Esophagus (tissue), 2 donors: Measurements from ENCODE around the gene RNF217. TPM values are rescaled to one million over a fixed set of nuclear protein-coding genes. Genes with fewer than 3 reads are reported as not detected.

Experiments
- H3K27ac ChIP-seq, 2 donors: one replicate each; pipeline ENCODE4 v1.5.1; 2013; ENCODE audit warnings: low read depth in 2 of 2, mild to moderate bottlenecking in 2 of 2, inconsistent platforms in 1 of 2, low read length in 1 of 2, moderate library complexity in 1 of 2
- H3K27me3 ChIP-seq, 2 donors: one replicate each; pipeline ENCODE4 v1.6.1; 2013; ENCODE audit warnings: low read length in 2 of 2, control low read depth in 1 of 2, mild to moderate bottlenecking in 1 of 2; ENCODE audit not compliant: insufficient read depth in 2 of 2, control insufficient read depth in 1 of 2
- H3K36me3 ChIP-seq, 2 donors: one replicate each; pipeline ENCODE4 v1.6.1; 2013; ENCODE audit warnings: low read length in 1 of 2; ENCODE audit not compliant: control insufficient read depth in 2 of 2, insufficient read depth in 2 of 2
- H3K4me1 ChIP-seq, 2 donors: one replicate each; pipeline ENCODE4 v1.6.1; 2013; ENCODE audit warnings: low read length in 1 of 2; ENCODE audit not compliant: control insufficient read depth in 2 of 2, insufficient read depth in 2 of 2
- H3K4me3 ChIP-seq, 2 donors: one replicate each; pipeline ENCODE4 v1.5.1; 2013; ENCODE audit warnings: low read length in 2 of 2, mild to moderate bottlenecking in 2 of 2, low read depth in 1 of 2, moderate library complexity in 1 of 2
- H3K9me3 ChIP-seq, 2 donors: one replicate each; pipeline ENCODE4 v1.6.1; 2013; ENCODE audit warnings: mild to moderate bottlenecking in 2 of 2, low read depth in 1 of 2, low read length in 1 of 2, moderate library complexity in 1 of 2; ENCODE audit not compliant: control insufficient read depth in 2 of 2, insufficient read depth in 1 of 2
- WGBS, 2 donors: extraction: QIAGEN DNeasy Blood & Tissue Kit; methylation state at CpG; one replicate each; pipeline ENCODE4 v1.1.7; 2013; 5-methylcytosine and 5-hydroxymethylcytosine counted together
- polyA plus RNA-seq, 2 donors: library from polyadenylated mRNA; stranded (reverse); fragments of 200-250 nt; gene quantifications; one replicate each; pipeline ENCODE4 v1.2.3, GENCODE V29; 2013
- donor health status: healthy with polysubstance abuse.
- donor health status: Bipolar disorder and iron deficiency.

Gene RNF217
- polyA plus RNA-seq, 2 donors, result 3.4 to 6.5 TPM

DNA sequence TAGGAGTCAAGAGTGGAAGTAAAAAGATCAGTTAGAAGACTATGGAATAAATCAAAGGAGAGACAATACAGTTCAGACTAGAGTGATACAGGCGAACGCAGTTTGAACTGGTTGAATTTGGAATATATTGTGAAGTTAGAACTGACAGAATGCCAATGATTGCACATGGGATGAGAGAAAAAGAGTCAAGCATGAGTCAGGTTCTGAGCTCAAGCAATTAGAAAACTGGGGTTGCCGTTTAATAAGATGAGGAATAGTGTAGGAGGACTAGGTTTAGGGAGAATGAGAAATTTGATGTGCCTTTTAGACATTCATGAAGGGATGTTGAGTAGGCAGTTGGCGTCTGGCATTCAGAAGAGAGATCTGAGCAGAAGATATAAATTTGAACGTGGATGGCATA, 8.0 kb downstream of the RNF217 start:
- WGBS, 2 donors, result 74 to 81% methylated on average over 5 of the region's 5 CpGs
- H3K27ac ChIP-seq, result no peak overlapping the region
- no peaks in the 10 kb centered on the region for H3K4me1 ChIP-seq

GRCh38 chr6:124970763-124971162, 8.5 kb downstream of the RNF217 start:
- Histone ChIP-seq H3K4me3 (no peak overlapping the region), H3K36me3 (no peaks in the 10 kb centered on the region), H3K27ac (no peak overlapping the region), H3K4me1 (no peaks in the 10 kb centered on the region), H3K9me3 (no peaks in the 10 kb centered on the region), H3K27me3 (no peaks in the 10 kb centered on the region)
- WGBS, 2 donors, result 80 to 81% methylated on average over 2 of the region's 2 CpGs

More for the DNA sequence above, 8.0 kb downstream of the RNF217 start:
- Histone ChIP-seq H3K9me3 (no peaks in the 10 kb centered on the region), H3K36me3 (no peaks in the 10 kb centered on the region), H3K27me3 (no peaks in the 10 kb centered on the region), H3K4me3 (no peak overlapping the region)

DNA sequence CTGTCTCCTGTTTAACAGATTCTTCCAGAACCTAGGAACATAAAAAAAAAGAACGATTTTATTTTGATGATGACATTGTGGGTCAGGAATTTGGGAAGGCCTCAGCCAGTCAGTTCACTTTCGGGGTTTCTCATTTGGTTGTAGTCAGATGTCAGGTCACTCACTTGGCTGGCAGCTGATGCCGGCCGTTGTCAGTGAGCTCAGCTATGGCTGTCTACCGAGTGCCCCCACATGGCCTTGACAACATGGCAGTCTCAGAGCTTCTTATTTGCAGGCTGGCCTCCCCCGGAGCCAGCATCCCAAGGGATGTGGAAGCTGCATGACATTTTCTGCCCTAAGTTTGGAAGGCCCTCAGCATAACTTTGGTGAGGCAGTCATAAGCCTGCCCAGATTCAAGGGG, 11.5 kb downstream of the RNF217 start:
- no peaks in the 10 kb centered on the region for H3K27me3 ChIP-seq
- peaks cover 3 to 7% of the 10 kb centered on the region in 2 donors for H3K36me3 ChIP-seq
- 91% methylated on average over 6 of the region's 6 CpGs for WGBS, 2 donors
- no peak overlapping the region for H3K4me3 ChIP-seq
- no peak overlapping the region for H3K27ac ChIP-seq
- peaks cover 0 to 7% of the 10 kb centered on the region in 2 donors for H3K9me3 ChIP-seq
- no peaks in the 10 kb centered on the region for H3K4me1 ChIP-seq

DNA sequence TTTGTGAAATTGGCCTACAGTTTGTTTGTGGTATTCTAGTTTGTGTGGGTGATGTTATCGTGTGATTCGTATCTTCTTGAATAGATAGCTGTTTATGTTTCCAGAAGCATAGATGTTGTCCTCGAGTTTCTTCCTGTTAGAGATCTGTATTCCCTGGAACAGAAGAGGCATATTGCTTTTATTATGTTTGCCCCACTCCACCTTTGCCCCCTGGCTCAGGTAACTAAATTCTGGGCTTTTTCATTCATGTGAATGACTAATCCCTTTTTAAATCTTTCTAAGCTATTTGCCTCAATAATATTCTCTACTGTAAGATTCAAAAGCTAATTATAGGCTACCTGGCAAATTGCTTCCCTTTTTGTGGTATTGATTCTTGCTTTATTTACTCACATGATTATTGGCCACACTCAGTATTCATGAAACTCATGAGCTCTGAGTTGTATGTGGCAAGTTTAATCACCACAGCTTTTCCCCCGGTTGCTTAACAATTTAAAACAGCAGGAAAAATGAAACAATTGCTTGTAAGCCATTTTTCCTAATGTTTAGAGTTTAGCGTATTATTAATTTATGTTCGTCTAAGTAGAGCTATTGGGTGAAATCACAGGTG, 12.6 kb downstream of the RNF217 start:
- no peak overlapping the region for H3K4me3 ChIP-seq
- no peak overlapping the region for H3K27ac ChIP-seq
- H3K27me3 ChIP-seq, result no peaks in the 10 kb centered on the region
- H3K36me3 ChIP-seq, result peaks cover 3 to 10% of the 10 kb centered on the region in 2 donors
- peaks cover 0 to 9% of the 10 kb centered on the region in 2 donors for H3K9me3 ChIP-seq
- WGBS, 2 donors, result 73 to 81% methylated on average over 6 of the region's 6 CpGs
- H3K4me1 ChIP-seq, result no peaks in the 10 kb centered on the region

DNA sequence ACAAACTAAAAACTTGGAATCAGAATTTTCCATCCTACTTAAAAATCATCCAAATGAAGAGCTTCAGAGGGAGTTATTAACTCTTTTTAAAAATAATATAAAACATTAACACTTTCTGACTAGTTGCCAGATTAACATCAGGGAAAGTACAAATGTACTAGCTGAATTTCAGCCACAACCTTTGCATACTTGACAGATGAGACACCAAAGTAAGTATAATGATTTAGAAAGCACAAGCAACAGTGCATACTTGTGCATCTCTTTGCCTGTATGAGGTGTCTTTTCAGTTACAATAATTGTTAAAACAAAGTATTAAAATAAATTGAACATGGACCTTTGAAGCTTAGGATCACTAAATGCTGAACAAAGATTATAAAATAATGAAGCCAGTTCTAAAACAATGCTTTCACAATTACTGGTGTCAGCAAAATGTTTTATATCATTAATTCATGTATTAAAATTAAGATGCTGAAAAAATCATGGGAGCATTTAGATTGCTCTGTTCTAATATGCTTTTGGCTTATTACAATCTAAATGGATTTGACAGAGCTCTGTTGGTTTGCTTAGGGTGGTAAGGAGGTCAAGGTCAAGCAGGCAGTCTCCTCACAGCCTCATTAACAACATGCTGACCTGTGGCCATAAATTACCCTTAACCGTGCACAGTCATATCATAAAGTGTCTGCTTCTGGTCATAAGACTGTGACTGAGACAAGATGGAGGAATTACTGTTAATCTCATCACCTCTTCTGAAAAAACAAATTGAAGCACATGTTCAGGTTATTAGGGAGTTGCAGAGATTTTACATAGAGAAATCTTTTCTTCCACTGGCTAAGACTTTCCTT, 15.1 kb downstream of the RNF217 start:
- H3K27ac ChIP-seq, result no peak overlapping the region
- peaks cover 0 to 9% of the 10 kb centered on the region in 2 donors for H3K9me3 ChIP-seq
- WGBS, 2 donors, result 87% methylated on average over 1 of the region's 1 CpG
- H3K4me1 ChIP-seq, result no peaks in the 10 kb centered on the region
- H3K4me3 ChIP-seq, result no peak overlapping the region
- peaks cover 3 to 10% of the 10 kb centered on the region in 2 donors for H3K36me3 ChIP-seq
- no peaks in the 10 kb centered on the region for H3K27me3 ChIP-seq

GRCh38 chr6:124978451-124979293, 16.4 kb downstream of the RNF217 start:
- Histone ChIP-seq H3K4me1 (no peaks in the 10 kb centered on the region), H3K4me3 (no peak overlapping the region), H3K27me3 (no peaks in the 10 kb centered on the region), H3K36me3 (peaks cover 3 to 10% of the 10 kb centered on the region in 2 donors), H3K9me3 (peaks cover 0 to 9% of the 10 kb centered on the region in 2 donors), H3K27ac (no peak overlapping the region)
- WGBS, 2 donors, result 95 to 96% methylated on average over 10 of the region's 10 CpGs

DNA sequence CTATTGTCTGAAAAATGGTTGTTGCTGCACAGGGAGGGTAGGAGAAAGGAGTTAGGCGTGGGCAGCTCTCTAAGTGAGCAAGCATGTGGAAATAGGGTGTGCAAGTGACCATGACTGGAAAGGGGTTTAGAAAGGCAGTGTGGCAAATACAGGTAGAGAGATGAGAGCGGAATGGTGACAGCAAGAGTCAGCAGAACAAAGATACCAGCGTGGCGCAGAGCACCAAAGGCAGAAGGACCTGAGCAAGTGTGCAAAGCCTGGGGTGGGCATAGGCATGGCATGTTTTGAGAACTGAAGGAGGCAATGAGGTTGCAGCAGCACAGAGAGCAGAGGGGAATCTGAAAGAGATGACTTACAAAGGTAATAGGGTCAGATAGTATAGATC, 17.0 kb downstream of the RNF217 start:
- Histone ChIP-seq H3K9me3 (peaks cover 0 to 9% of the 10 kb centered on the region in 2 donors), H3K4me1 (no peaks in the 10 kb centered on the region), H3K36me3 (peaks cover 3 to 10% of the 10 kb centered on the region in 2 donors), H3K4me3 (no peak overlapping the region), H3K27ac (no peak overlapping the region), H3K27me3 (no peaks in the 10 kb centered on the region)
- 95 to 97% methylated on average over 4 of the region's 4 CpGs for WGBS, 2 donors

DNA sequence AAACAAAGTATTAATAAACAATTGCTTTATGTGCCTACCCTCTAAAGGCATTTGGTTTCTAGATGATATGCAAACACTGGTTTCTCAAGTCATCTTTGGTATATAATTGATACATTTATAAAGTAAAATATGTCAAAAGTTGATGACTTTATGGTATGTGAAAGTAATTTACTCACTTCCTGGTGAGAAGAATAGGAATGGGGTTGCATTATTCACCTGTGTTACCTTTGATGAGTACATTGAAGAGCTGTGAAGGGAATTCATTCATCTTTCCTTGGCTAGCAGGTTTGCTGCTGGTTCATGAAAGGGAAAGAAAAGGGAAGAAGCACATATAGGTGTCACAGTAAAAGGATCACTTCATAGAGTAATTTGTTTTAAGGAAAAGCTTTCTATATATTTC, 20.4 kb downstream of the RNF217 start:
- no peak overlapping the region for H3K27ac ChIP-seq
- peaks cover 0 to 9% of the 10 kb centered on the region in 2 donors for H3K9me3 ChIP-seq
- no peak overlapping the region for H3K4me3 ChIP-seq
- no peaks in the 10 kb centered on the region for H3K27me3 ChIP-seq
- no peaks in the 10 kb centered on the region for H3K4me1 ChIP-seq
- H3K36me3 ChIP-seq, result peaks cover 3 to 10% of the 10 kb centered on the region in 2 donors

- H3K27ac ChIP-seq, result no peak overlapping the region
- WGBS, 2 donors, result 87 to 88% methylated on average over 2 of the region's 2 CpGs
- peaks cover 0 to 8% of the 10 kb centered on the region in 2 donors for H3K36me3 ChIP-seq
- H3K4me1 ChIP-seq, result no peaks in the 10 kb centered on the region
- no peaks in the 10 kb centered on the region for H3K27me3 ChIP-seq
- peaks cover 0 to 4% of the 10 kb centered on the region in 2 donors for H3K9me3 ChIP-seq
- no peak overlapping the region for H3K4me3 ChIP-seq
Observed at GRCh38 chr6:124983383-124984083, 21.3 kb downstream of the RNF217 start.
